HUES64 (cell line): ENCODE measurements around the gene CHST8.

ENCODE experiments used
- H3K27ac ChIP-seq: 2 replicates; pipeline ENCODE4 v1.7.0; 2013; ENCODE audit warnings: low read depth, low read length, inconsistent platforms
- H3K27me3 ChIP-seq: 2 replicates; pipeline ENCODE4 v1.6.1; 2013; ENCODE audit warnings: mild to moderate bottlenecking, low read length; ENCODE audit not compliant: insufficient read depth
- H3K36me3 ChIP-seq: 2 replicates; pipeline ENCODE4 v1.6.1; 2013; ENCODE audit warnings: mild to moderate bottlenecking, low read length; ENCODE audit not compliant: insufficient read depth
- H3K4me1 ChIP-seq: 2 replicates; pipeline ENCODE4 v1.6.1; 2013; ENCODE audit warnings: mild to moderate bottlenecking, low read length, moderate library complexity; ENCODE audit not compliant: insufficient read depth
- H3K4me3 ChIP-seq: 2 replicates; pipeline ENCODE4 v1.5.1; 2013; ENCODE audit warnings: mild to moderate bottlenecking, low read length, moderate library complexity
- H3K9ac ChIP-seq: 2 replicates; pipeline ENCODE4 v1.6.1; 2013; ENCODE audit warnings: mild to moderate bottlenecking, low read depth, low read length
- H3K9me3 ChIP-seq: 2 replicates; pipeline ENCODE4 v1.6.1; 2013; ENCODE audit warnings: low read depth, low read length; ENCODE audit not compliant: insufficient read depth
- WGBS: fragments of 150-250, 120-280 bp; methylation state at CpG from one replicate; pipeline ENCODE4 v1.1.7; 2013; ENCODE audit warnings: missing lambda C conversion rate; 5-methylcytosine and 5-hydroxymethylcytosine counted together

The CHST8 gene

GRCh38 chr19:33731881-33732280, 110.1 kb downstream of the CHST8 start:
- no peak overlapping the region for H3K9ac ChIP-seq
- no peak overlapping the region for H3K27ac ChIP-seq
- no peaks in the 10 kb centered on the region for H3K36me3 ChIP-seq
- H3K4me3 ChIP-seq = no peak overlapping the region
- 80% methylated on average over 7 of the region's 7 CpGs for WGBS
- H3K9me3 ChIP-seq = peaks cover 6% of the 10 kb centered on the region; the same call in 1 of the 2 replicates
- H3K4me1 ChIP-seq = no peaks in the 10 kb centered on the region
- no peaks in the 10 kb centered on the region for H3K27me3 ChIP-seq

DNA sequence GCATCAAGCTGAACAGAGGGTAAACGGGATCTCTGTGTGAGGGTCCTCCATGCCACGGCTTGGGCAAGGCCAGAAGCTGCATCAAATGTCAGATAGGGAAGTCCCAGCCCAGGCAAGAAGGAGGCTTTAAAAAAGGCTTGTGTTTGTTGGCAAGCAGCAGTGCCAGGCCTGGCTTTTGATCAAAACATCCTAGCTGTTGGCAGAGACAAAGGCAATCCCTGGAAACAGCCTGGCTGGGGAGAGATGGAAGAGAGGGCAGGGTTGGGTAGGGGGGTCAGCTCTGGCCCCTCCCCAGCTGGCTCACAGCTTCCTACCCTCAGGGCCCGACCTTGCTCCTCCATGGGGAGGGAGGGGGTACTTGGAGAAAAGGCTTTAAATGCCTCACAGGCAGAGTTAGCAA, 113.2 kb downstream of the CHST8 start:
- Histone ChIP-seq H3K4me3 (no peak overlapping the region), H3K27me3 (no peaks in the 10 kb centered on the region), H3K27ac (no peak overlapping the region), H3K4me1 (no peaks in the 10 kb centered on the region), H3K9me3 (peaks cover 6% of the 10 kb centered on the region; the same call in 1 of the 2 replicates), H3K36me3 (no peaks in the 10 kb centered on the region), H3K9ac (no peak overlapping the region)
- 73% methylated on average over 3 of the region's 3 CpGs for WGBS

GRCh38 chr19:33736158-33736557, 114.4 kb downstream of the CHST8 start:
- Histone ChIP-seq H3K27ac (no peak overlapping the region), H3K27me3 (no peaks in the 10 kb centered on the region), H3K36me3 (no peaks in the 10 kb centered on the region), H3K9me3 (peaks cover 6% of the 10 kb centered on the region; the same call in 1 of the 2 replicates), H3K4me3 (no peak overlapping the region), H3K9ac (no peak overlapping the region), H3K4me1 (no peaks in the 10 kb centered on the region)
- WGBS = 87% methylated on average over 6 of the region's 6 CpGs

GRCh38 chr19:33736787-33737186, 115.0 kb downstream of the CHST8 start:
- no peaks in the 10 kb centered on the region for H3K27me3 ChIP-seq
- no peaks in the 10 kb centered on the region for H3K36me3 ChIP-seq
- H3K9ac ChIP-seq = no peak overlapping the region
- H3K4me1 ChIP-seq = no peaks in the 10 kb centered on the region
- no peak overlapping the region for H3K27ac ChIP-seq
- H3K4me3 ChIP-seq = no peak overlapping the region
- H3K9me3 ChIP-seq = peaks cover 6% of the 10 kb centered on the region; the same call in 1 of the 2 replicates
- WGBS = 65% methylated on average over 3 of the region's 3 CpGs

DNA sequence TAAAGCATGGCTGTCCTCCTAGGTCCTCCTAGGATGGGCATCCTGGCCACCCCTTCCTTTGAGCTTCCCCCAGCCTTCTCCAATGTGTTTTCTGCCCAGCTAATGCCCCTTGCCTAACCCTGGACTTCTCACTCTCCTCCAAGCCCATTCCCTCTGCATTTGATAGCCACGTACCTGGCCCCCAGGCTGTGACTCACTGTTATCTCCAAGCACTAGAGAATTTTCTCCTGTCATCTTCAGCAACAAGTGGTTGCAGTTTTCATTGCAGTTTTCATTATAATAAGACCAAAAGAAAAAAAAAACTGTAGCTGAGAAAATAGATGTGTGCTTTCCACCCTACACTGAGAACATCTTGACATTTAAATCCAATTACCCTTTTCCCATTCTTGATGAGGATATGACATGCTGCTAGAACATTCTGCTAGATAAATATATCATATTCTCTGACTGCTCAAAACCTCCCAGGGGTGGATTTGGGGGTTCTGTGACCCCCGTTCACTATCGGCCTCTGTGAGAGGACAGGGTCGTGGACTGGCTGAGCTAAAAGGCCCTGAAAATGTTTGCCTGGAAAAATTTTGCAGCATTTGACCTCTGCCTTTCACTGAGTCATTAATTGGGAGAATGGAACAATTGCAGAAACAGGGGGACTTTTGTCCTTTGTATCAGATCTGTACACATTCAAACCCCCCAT, 116.1 kb downstream of the CHST8 start:
- no peaks in the 10 kb centered on the region for H3K27me3 ChIP-seq
- 89% methylated on average over 4 of the region's 4 CpGs for WGBS
- H3K9me3 ChIP-seq = peaks cover 1% of the 10 kb centered on the region; the same call in 1 of the 2 replicates
- H3K36me3 ChIP-seq = no peaks in the 10 kb centered on the region
- H3K4me1 ChIP-seq = no peaks in the 10 kb centered on the region
- no peak overlapping the region for H3K4me3 ChIP-seq
- no peak overlapping the region for H3K27ac ChIP-seq
- no peak overlapping the region for H3K9ac ChIP-seq

- H3K27ac ChIP-seq = no peak overlapping the region
- no peaks in the 10 kb centered on the region for H3K4me1 ChIP-seq
- 40% methylated on average over 9 of the region's 9 CpGs for WGBS
- no peaks in the 10 kb centered on the region for H3K27me3 ChIP-seq
- no peak overlapping the region for H3K9ac ChIP-seq
- no peak overlapping the region for H3K4me3 ChIP-seq
- no peaks in the 10 kb centered on the region for H3K36me3 ChIP-seq
- no peaks in the 10 kb centered on the region for H3K9me3 ChIP-seq
Measured at GRCh38 chr19:33740811-33741396, 119.2 kb downstream of the CHST8 start.

GRCh38 chr19:33745297-33745696, 123.5 kb downstream of the CHST8 start:
- H3K9me3 ChIP-seq = no peaks in the 10 kb centered on the region
- no peak overlapping the region for H3K9ac ChIP-seq
- H3K36me3 ChIP-seq = no peaks in the 10 kb centered on the region
- no peak overlapping the region for H3K27ac ChIP-seq
- H3K27me3 ChIP-seq = no peaks in the 10 kb centered on the region
- no peaks in the 10 kb centered on the region for H3K4me1 ChIP-seq
- H3K4me3 ChIP-seq = no peak overlapping the region
- WGBS = 89% methylated on average over 6 of the region's 6 CpGs

DNA sequence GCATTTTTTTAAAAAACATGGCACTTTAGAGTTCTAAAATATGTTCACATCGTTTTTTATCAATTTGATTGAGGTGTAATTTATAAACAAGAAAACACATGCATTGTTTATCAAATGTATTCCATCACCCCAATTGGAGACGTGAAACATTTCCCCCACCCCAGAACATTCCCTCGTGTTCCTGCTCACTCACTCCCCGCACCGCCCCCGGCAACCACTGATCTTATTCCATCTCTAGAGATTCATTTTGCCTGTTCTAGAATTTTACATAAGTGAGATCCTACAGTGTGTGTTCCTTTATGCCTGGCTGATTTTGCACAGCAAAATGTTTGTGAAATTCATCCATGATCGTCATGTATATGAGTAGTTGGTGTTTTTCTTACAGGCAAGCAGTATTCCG, 124.4 kb downstream of the CHST8 start:
- WGBS = 91% methylated on average over 7 of the region's 8 CpGs
- Histone ChIP-seq H3K9me3 (no peaks in the 10 kb centered on the region), H3K9ac (no peak overlapping the region), H3K4me3 (no peak overlapping the region), H3K27me3 (no peaks in the 10 kb centered on the region), H3K36me3 (no peaks in the 10 kb centered on the region), H3K4me1 (no peaks in the 10 kb centered on the region), H3K27ac (no peak overlapping the region)

- Histone ChIP-seq H3K36me3 (no peaks in the 10 kb centered on the region), H3K4me3 (no peak overlapping the region), H3K27ac (no peak overlapping the region), H3K9ac (no peak overlapping the region), H3K4me1 (no peaks in the 10 kb centered on the region), H3K9me3 (no peaks in the 10 kb centered on the region), H3K27me3 (no peaks in the 10 kb centered on the region)
- 78% methylated on average over 4 of the region's 4 CpGs for WGBS
Measured at GRCh38 chr19:33747273-33747672, 125.5 kb downstream of the CHST8 start.

- Histone ChIP-seq H3K27me3 (no peaks in the 10 kb centered on the region), H3K4me3 (no peak overlapping the region), H3K9me3 (no peaks in the 10 kb centered on the region), H3K4me1 (no peaks in the 10 kb centered on the region), H3K9ac (no peak overlapping the region), H3K36me3 (no peaks in the 10 kb centered on the region), H3K27ac (no peak overlapping the region)
- 92% methylated on average over 8 of the region's 8 CpGs for WGBS
Measured at GRCh38 chr19:33748231-33748630, 126.5 kb downstream of the CHST8 start.

GRCh38 chr19:33749016-33749415, 127.3 kb downstream of the CHST8 start:
- Histone ChIP-seq H3K9ac (no peak overlapping the region), H3K9me3 (no peaks in the 10 kb centered on the region), H3K27ac (no peak overlapping the region), H3K4me1 (no peaks in the 10 kb centered on the region), H3K4me3 (no peak overlapping the region), H3K27me3 (no peaks in the 10 kb centered on the region), H3K36me3 (no peaks in the 10 kb centered on the region)
- WGBS = 85% methylated on average over 3 of the region's 3 CpGs
